ENCODE data around the gene ARL15. TPM values are rescaled to one million over a fixed set of nuclear protein-coding genes. Genes with fewer than 3 reads are reported as not detected.

Gene ARL15
- total RNA-seq, 1 experiment from 2014 or later = 0.50 TPM

- TF ChIP-seq CTCF (conservative IDR thresholded peaks at IDR 0.05) = no peak
- no peak for TF ChIP-seq EZH2 (IDR thresholded peaks at IDR 0.05; ENCODE audit: low read depth)
- H3K27ac ChIP-seq = no peak overlapping the region
- DNase-seq = no peak
- H3K4me2 ChIP-seq = no peak overlapping the region
- H2AFZ ChIP-seq = no peak overlapping the region
- BruUV-seq (replicated peaks) = no TSS peak
- no peaks in the 10 kb centered on the region for H3K9me2 ChIP-seq (ENCODE audit: insufficient read depth)
- no peaks in the 10 kb centered on the region for H3K9me3 ChIP-seq (ENCODE audit: insufficient read depth, low read depth)
- H4K20me1 ChIP-seq (ENCODE audit: insufficient read depth) = no peaks in the 10 kb centered on the region
- intact Hi-C loops (cut with micrococcal nuclease; ENCODE audit: unreplicated experiment) = no loop called here
- no peak overlapping the region for H3K4me3 ChIP-seq
- ChIA-PET POLR2A (ENCODE audit: unreplicated experiment) (no interaction called here), CTCF (no interaction called here)
- no peaks in the 10 kb centered on the region for H3K36me3 ChIP-seq (ENCODE audit: low read depth)
- no peaks in the 10 kb centered on the region for H3K4me1 ChIP-seq (replicated peaks; ENCODE audit: insufficient read depth)
- no peaks in the 10 kb centered on the region for H3K79me2 ChIP-seq (ENCODE audit: low read depth)
- H3F3A ChIP-seq (ENCODE audit: insufficient read depth, low read depth) = no peaks in the 10 kb centered on the region
- no peaks in the 10 kb centered on the region for H3K27me3 ChIP-seq (ENCODE audit: insufficient read depth, low read depth)
Measured at GRCh38 chr5:54148858-54149257, 161.5 kb downstream of the ARL15 start.

- ChIA-PET POLR2A (ENCODE audit: unreplicated experiment) (no interaction called here), CTCF (no interaction called here)
- Histone ChIP-seq H4K20me1 (ENCODE audit: insufficient read depth) (no peaks in the 10 kb centered on the region), H3K27me3 (ENCODE audit: insufficient read depth, low read depth) (no peaks in the 10 kb centered on the region), H3K4me2 (no peak overlapping the region), H3K4me1 (replicated peaks; ENCODE audit: insufficient read depth) (no peaks in the 10 kb centered on the region), H3K9me2 (ENCODE audit: insufficient read depth) (no peaks in the 10 kb centered on the region), H3K79me2 (ENCODE audit: low read depth) (no peaks in the 10 kb centered on the region), H3K4me3 (no peak overlapping the region), H3K36me3 (ENCODE audit: low read depth) (no peaks in the 10 kb centered on the region), H3F3A (ENCODE audit: insufficient read depth, low read depth) (no peaks in the 10 kb centered on the region), H2AFZ (no peak overlapping the region), H3K27ac (no peak overlapping the region), H3K9me3 (ENCODE audit: insufficient read depth, low read depth) (no peaks in the 10 kb centered on the region)
- no TSS peak for BruUV-seq (replicated peaks)
- DNase-seq = no peak
- TF ChIP-seq EZH2 (IDR thresholded peaks at IDR 0.05; ENCODE audit: low read depth) = no peak
- TF ChIP-seq CTCF (conservative IDR thresholded peaks at IDR 0.05) = no peak
- intact Hi-C loops (cut with micrococcal nuclease; ENCODE audit: unreplicated experiment) = no loop called here
Measured at GRCh38 chr5:54148067-54148845, 162.1 kb downstream of the ARL15 start.

GRCh38 chr5:54146916-54147315, 163.5 kb downstream of the ARL15 start:
- Histone ChIP-seq H3K4me2 (no peak overlapping the region), H3K36me3 (ENCODE audit: low read depth) (no peaks in the 10 kb centered on the region), H3K4me1 (replicated peaks; ENCODE audit: insufficient read depth) (no peaks in the 10 kb centered on the region), H3K27me3 (ENCODE audit: insufficient read depth, low read depth) (no peaks in the 10 kb centered on the region), H3K27ac (no peak overlapping the region), H4K20me1 (ENCODE audit: insufficient read depth) (no peaks in the 10 kb centered on the region), H3F3A (ENCODE audit: insufficient read depth, low read depth) (no peaks in the 10 kb centered on the region), H2AFZ (no peak overlapping the region), H3K9me2 (ENCODE audit: insufficient read depth) (no peaks in the 10 kb centered on the region), H3K9me3 (ENCODE audit: insufficient read depth, low read depth) (no peaks in the 10 kb centered on the region), H3K79me2 (ENCODE audit: low read depth) (no peaks in the 10 kb centered on the region), H3K4me3 (no peak overlapping the region)
- CTCF ChIA-PET = no interaction called here
- TF ChIP-seq CTCF (conservative IDR thresholded peaks at IDR 0.05) = no peak
- TF ChIP-seq EZH2 (IDR thresholded peaks at IDR 0.05; ENCODE audit: low read depth) = no peak
- DNase-seq = no peak
- POLR2A ChIA-PET (ENCODE audit: unreplicated experiment) = no interaction called here
- BruUV-seq (replicated peaks) = no TSS peak
- intact Hi-C loops (cut with micrococcal nuclease; ENCODE audit: unreplicated experiment) = no loop called here
